ENCODE results near the gene ECI2.
A peak's percentile ranks its signal among the peaks of the same experiment; 100 is the strongest.

DNA sequence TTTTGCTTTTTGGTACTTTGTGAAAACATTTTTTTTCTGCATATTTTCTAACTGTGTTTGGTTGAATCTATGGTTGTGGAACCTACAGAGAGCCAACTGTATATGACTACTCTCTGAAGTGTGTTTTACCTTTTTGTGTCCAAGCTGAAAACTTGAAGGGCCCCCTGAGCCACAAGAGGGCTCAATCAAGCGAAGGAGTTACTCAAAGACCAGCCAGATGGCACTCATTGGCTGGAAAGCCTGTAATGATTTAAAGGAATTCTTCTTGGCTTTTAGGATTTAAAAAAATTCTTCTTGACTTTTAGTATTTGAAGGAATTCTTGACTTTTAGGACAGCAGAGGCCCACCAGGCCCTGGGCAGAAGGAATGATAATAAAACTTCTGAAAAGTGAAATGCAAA lies 27.0 kb upstream of the ECI2 start:
- TF ChIP-seq, protein P1, sequence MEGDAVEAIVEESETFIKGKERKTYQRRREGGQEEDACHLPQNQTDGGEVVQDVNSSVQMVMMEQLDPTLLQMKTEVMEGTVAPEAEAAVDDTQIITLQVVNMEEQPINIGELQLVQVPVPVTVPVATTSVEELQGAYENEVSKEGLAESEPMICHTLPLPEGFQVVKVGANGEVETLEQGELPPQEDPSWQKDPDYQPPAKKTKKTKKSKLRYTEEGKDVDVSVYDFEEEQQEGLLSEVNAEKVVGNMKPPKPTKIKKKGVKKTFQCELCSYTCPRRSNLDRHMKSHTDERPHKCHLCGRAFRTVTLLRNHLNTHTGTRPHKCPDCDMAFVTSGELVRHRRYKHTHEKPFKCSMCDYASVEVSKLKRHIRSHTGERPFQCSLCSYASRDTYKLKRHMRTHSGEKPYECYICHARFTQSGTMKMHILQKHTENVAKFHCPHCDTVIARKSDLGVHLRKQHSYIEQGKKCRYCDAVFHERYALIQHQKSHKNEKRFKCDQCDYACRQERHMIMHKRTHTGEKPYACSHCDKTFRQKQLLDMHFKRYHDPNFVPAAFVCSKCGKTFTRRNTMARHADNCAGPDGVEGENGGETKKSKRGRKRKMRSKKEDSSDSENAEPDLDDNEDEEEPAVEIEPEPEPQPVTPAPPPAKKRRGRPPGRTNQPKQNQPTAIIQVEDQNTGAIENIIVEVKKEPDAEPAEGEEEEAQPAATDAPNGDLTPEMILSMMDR (conservative IDR thresholded peaks at IDR 0.05; ENCODE audit: low read depth in 2 of 2) = peak; percentile 20 to 54; a peak in 2 of 4 replicates
- TF ChIP-seq POLR2AphosphoS5 (IDR thresholded peaks at IDR 0.05; ENCODE audit: low read depth) = no peak
- TF ChIP-seq ZNF331 (CRISPR knock-in tag; IDR thresholded peaks at IDR 0.05; ENCODE audit: low read depth) = no peak
- TF ChIP-seq EZH2 (IDR thresholded peaks at IDR 0.05; ENCODE audit: low read depth, unreplicated experiment) = no peak
- TF ChIP-seq, protein P2, sequence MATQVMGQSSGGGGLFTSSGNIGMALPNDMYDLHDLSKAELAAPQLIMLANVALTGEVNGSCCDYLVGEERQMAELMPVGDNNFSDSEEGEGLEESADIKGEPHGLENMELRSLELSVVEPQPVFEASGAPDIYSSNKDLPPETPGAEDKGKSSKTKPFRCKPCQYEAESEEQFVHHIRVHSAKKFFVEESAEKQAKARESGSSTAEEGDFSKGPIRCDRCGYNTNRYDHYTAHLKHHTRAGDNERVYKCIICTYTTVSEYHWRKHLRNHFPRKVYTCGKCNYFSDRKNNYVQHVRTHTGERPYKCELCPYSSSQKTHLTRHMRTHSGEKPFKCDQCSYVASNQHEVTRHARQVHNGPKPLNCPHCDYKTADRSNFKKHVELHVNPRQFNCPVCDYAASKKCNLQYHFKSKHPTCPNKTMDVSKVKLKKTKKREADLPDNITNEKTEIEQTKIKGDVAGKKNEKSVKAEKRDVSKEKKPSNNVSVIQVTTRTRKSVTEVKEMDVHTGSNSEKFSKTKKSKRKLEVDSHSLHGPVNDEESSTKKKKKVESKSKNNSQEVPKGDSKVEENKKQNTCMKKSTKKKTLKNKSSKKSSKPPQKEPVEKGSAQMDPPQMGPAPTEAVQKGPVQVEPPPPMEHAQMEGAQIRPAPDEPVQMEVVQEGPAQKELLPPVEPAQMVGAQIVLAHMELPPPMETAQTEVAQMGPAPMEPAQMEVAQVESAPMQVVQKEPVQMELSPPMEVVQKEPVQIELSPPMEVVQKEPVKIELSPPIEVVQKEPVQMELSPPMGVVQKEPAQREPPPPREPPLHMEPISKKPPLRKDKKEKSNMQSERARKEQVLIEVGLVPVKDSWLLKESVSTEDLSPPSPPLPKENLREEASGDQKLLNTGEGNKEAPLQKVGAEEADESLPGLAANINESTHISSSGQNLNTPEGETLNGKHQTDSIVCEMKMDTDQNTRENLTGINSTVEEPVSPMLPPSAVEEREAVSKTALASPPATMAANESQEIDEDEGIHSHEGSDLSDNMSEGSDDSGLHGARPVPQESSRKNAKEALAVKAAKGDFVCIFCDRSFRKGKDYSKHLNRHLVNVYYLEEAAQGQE (IDR thresholded peaks at IDR 0.05; ENCODE audit: unreplicated experiment) = no peak
- no peak for TF ChIP-seq CREB1 (CRISPR knock-in tag; IDR thresholded peaks at IDR 0.05; ENCODE audit: low read depth)
- no peak for TF ChIP-seq EZH2phosphoT487 (IDR thresholded peaks at IDR 0.05; ENCODE audit: unreplicated experiment)
- no peak for TF ChIP-seq STAT1 (IDR thresholded peaks at IDR 0.05; ENCODE audit: unreplicated experiment)
- TF ChIP-seq NANOG (IDR thresholded peaks at IDR 0.05; ENCODE audit: borderline replicate concordance) = no peak
- TF ChIP-seq JUNB (IDR thresholded peaks at IDR 0.05; ENCODE audit: unreplicated experiment) = no peak
- TF ChIP-seq, protein P3, sequence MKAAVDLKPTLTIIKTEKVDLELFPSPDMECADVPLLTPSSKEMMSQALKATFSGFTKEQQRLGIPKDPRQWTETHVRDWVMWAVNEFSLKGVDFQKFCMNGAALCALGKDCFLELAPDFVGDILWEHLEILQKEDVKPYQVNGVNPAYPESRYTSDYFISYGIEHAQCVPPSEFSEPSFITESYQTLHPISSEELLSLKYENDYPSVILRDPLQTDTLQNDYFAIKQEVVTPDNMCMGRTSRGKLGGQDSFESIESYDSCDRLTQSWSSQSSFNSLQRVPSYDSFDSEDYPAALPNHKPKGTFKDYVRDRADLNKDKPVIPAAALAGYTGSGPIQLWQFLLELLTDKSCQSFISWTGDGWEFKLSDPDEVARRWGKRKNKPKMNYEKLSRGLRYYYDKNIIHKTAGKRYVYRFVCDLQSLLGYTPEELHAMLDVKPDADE (IDR thresholded peaks at IDR 0.05) = no peak
- no peak for TF ChIP-seq ZNF114 (CRISPR knock-in tag; IDR thresholded peaks at IDR 0.05)
- TF ChIP-seq, protein P4, sequence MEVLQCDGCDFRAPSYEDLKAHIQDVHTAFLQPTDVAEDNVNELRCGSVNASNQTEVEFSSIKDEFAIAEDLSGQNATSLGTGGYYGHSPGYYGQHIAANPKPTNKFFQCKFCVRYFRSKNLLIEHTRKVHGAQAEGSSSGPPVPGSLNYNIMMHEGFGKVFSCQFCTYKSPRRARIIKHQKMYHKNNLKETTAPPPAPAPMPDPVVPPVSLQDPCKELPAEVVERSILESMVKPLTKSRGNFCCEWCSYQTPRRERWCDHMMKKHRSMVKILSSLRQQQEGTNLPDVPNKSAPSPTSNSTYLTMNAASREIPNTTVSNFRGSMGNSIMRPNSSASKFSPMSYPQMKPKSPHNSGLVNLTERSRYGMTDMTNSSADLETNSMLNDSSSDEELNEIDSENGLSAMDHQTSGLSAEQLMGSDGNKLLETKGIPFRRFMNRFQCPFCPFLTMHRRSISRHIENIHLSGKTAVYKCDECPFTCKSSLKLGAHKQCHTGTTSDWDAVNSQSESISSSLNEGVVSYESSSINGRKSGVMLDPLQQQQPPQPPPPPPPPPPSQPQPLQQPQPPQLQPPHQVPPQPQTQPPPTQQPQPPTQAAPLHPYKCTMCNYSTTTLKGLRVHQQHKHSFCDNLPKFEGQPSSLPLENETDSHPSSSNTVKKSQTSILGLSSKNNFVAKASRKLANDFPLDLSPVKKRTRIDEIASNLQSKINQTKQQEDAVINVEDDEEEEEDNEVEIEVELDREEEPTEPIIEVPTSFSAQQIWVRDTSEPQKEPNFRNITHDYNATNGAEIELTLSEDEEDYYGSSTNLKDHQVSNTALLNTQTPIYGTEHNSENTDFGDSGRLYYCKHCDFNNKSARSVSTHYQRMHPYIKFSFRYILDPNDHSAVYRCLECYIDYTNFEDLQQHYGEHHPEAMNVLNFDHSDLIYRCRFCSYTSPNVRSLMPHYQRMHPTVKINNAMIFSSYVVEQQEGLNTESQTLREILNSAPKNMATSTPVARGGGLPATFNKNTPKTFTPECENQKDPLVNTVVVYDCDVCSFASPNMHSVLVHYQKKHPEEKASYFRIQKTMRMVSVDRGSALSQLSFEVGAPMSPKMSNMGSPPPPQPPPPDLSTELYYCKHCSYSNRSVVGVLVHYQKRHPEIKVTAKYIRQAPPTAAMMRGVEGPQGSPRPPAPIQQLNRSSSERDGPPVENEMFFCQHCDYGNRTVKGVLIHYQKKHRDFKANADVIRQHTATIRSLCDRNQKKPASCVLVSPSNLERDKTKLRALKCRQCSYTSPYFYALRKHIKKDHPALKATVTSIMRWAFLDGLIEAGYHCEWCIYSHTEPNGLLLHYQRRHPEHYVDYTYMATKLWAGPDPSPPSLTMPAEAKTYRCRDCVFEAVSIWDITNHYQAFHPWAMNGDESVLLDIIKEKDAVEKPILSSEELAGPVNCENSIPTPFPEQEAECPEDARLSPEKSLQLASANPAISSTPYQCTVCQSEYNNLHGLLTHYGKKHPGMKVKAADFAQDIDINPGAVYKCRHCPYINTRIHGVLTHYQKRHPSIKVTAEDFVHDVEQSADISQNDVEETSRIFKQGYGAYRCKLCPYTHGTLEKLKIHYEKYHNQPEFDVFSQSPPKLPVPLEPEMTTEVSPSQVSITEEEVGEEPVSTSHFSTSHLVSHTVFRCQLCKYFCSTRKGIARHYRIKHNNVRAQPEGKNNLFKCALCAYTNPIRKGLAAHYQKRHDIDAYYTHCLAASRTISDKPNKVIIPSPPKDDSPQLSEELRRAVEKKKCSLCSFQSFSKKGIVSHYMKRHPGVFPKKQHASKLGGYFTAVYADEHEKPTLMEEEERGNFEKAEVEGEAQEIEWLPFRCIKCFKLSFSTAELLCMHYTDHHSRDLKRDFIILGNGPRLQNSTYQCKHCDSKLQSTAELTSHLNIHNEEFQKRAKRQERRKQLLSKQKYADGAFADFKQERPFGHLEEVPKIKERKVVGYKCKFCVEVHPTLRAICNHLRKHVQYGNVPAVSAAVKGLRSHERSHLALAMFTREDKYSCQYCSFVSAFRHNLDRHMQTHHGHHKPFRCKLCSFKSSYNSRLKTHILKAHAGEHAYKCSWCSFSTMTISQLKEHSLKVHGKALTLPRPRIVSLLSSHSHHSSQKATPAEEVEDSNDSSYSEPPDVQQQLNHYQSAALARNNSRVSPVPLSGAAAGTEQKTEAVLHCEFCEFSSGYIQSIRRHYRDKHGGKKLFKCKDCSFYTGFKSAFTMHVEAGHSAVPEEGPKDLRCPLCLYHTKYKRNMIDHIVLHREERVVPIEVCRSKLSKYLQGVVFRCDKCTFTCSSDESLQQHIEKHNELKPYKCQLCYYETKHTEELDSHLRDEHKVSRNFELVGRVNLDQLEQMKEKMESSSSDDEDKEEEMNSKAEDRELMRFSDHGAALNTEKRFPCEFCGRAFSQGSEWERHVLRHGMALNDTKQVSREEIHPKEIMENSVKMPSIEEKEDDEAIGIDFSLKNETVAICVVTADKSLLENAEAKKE (CRISPR knock-in tag; IDR thresholded peaks at IDR 0.05) = no peak

Measured in GM23338 (cell line).